Measurements from ENCODE around the gene NCOA3.

Gene NCOA3

DNA sequence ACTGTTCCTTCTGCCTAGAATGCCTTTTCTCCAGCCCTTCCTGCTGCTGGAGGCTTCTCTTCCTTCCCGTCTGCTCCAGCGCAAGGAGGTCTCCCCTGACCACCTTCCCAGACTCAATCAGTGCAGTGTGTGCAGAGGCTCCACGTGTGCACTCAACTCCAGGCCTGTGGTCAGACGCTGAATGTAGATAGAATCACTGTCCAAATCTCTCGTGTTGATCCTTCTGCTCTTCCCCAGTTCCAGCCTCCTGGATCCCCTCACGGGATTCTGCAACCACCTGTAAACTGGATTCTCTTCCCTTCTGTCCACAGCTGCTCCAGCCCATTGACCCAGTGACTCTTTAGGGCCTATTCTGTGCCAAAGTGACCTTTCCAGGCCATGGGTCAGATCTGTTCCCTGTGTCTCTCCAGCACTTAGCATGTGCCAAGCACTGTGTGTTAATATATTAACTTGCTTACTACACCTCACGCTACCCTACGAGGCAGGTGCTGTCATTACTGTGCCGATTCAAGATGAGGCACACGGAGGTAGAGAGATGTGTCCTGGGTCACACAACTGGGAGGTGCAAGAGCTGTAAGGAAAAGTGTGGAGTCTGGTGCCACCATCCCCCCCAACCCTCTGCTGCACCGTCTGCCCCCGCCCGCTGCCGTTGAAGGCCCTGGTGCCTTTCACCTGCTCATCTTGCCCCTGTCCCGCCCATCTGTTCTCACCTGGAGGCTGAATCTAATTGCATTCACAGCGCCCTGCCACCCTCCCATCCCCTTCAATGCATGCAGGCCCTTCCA, 171.4 kb downstream of the NCOA3 start:
- no peak overlapping the region for H3K4me3 ChIP-seq (ENCODE audit: low read length)
- TF ChIP-seq ZNF274 (IDR thresholded peaks at IDR 0.05; ENCODE audit: low read depth, low read length) = no peak

DNA sequence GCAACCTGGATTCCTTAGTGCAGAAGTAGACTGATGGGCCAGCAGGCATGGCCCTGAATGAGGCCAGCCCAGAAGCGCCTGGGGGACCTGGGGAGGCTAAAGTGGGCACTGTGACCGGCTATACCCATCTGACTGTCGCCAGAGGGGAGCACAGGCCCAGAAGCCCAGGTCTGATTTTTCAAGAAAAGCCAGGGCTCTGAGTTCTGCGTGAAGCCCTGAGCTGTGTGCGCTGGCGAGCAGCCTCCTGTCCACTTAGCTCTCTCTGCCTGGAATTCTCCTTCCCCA, 171.9 kb downstream of the NCOA3 start:
- no peak overlapping the region for H3K4me3 ChIP-seq (ENCODE audit: low read length)
- TF ChIP-seq ZNF274 (IDR thresholded peaks at IDR 0.05; ENCODE audit: low read depth, low read length) = no peak

DNA sequence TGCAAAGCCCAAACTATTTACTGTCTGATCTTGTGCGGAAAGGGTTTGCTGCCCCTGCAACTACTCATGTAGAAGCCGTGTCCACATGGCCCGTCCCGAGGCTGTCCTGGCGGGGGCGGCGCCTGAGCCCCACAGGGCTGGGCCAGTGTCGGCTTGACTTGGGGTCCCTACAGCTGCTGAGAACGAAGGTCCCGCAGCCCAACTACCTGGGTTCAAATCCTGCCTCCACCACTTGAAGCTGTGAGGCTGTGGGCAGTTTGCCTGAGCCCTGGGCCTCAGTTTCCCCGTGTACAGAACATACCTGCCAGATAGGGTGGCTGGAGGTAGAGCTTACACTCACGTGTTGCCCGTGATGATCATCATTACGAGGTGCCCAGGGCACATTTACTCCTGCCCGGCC, 172.5 kb downstream of the NCOA3 start:
- H3K4me3 ChIP-seq (ENCODE audit: low read length) = no peak overlapping the region
- no peak for TF ChIP-seq ZNF274 (IDR thresholded peaks at IDR 0.05; ENCODE audit: low read depth, low read length)

DNA sequence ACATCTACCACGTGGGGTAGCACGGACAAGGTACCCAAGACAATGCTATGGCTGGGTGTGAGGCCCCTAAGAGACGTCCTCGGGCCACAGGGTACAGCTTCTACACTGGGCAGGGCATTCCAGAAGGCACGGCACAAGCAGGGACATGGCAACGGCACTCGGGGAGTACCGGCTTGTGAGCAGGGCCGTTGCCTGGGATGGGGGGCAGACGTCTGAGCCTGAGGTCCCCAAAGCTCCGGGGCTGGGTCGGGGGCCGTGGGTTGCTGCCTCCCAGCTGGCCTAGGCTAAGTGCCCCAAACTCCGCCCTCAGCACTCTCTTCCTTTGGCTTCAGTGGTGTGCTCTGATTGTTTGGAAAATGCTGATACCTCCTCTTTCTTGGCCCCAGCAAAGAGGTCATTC, 173.0 kb downstream of the NCOA3 start:
- TF ChIP-seq ZNF274 (IDR thresholded peaks at IDR 0.05; ENCODE audit: low read depth, low read length) = no peak
- H3K4me3 ChIP-seq (ENCODE audit: low read length) = no peak overlapping the region

DNA sequence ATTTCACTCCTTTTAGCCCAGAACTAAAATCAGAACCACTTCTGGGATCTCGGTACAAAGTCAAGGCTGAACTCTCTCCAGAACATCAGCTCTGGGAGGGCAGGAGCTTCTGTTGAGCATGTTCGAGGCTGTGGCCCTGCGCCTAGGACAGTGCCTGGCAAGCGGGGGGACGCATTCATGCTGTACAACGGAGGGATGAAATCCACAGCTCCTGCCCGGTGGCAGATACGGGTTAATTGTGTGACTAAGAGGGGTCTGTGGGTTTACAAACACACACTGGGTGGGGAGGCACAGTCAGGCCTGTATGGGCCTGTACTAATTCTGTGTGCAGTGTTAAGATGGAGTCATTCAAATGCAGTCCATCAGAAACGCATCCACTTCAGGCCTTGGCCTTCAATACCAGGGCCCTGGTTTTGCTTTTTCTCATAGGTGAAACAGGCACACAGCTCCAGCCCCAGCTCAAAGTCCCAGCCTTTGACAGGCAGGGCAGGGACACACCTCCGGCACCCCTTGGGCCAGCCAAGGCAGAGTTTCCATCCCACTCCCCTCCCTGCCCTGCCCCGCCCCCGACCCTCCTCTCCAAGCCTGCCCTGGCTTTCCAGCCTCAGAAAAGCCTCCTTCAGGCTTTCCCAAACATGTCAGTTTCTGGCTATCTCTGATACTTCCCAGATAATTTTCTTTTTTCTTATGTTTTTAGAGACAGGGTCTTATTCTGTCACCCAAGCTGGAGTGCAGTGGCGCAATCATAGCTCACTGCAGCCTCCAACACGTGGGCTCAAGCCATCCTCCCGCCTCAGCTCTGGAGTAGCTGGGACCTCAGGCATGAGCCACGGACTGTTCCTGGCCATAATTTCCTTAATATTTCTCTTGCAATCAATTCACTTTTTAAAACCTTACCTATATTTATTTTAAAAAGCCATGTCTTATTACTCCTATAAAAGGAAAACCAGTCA, 173.8 kb downstream of the NCOA3 start:
- H3K4me3 ChIP-seq (ENCODE audit: low read length) = no peak overlapping the region
- TF ChIP-seq ZNF274 (IDR thresholded peaks at IDR 0.05; ENCODE audit: low read depth, low read length) = no peak

DNA sequence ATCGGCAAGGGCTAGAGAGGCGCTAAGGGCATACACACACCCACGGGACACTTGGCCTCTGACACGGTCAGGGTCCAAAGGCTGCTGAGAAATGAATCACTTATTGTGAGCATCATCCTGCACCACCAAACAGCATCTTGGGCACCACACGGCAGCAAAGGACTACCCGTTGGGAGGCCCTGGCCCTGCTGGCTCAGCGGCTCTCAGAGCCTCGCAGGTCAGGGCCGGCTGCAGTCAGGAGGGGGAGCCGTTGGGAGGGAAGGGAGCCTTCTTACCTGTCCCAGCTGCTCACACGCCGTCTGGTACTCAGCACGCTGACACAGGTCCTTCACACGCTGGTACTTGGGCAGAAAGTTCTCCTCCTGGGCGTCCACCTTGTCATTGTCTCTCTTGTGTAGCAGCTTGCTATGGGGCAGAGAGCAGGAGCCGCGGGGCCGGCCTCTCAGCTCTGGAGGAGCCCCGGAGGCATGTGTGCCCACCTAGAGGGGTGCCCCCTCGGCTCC, 174.6 kb downstream of the NCOA3 start:
- no peak overlapping the region for H3K4me3 ChIP-seq (ENCODE audit: low read length)
- no peak for TF ChIP-seq ZNF274 (IDR thresholded peaks at IDR 0.05; ENCODE audit: low read depth, low read length)

DNA sequence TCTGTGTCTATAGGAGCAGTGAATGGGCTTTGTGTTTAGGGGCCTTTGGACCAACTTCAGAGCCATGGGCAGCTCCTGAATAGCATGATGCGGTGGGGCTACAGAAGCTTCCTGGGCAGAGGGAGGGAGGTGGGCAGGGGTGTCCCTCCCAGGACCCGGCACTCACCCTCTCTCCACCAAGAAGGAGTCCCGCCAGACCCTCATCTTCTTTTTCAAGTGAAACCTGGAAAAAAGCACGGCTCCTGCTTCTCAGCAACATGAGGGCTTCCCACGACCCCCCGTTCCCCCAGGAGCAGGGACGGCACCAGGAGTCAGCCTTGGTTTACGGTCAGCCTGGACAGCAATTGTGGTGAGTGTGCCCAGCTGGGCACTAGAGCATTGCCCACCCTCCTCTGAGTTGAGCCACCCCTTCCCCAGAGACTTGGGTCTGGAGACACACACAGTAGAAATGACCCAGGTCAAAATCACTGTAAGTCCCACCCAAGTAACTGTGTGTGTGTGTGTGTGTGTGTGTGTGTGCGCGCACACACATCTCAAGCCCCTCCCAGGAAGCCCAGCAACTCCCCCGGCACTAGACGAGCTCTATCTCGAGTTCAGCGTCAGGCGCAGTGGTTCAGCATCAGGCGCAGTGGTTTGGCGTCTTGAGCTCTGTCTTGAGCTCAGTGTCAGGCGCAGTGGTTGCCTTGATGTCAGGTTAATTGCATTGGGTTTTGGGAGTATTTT, 175.4 kb downstream of the NCOA3 start:
- no peak overlapping the region for H3K4me3 ChIP-seq (ENCODE audit: low read length)
- TF ChIP-seq ZNF274 (IDR thresholded peaks at IDR 0.05; ENCODE audit: low read depth, low read length) = no peak

DNA sequence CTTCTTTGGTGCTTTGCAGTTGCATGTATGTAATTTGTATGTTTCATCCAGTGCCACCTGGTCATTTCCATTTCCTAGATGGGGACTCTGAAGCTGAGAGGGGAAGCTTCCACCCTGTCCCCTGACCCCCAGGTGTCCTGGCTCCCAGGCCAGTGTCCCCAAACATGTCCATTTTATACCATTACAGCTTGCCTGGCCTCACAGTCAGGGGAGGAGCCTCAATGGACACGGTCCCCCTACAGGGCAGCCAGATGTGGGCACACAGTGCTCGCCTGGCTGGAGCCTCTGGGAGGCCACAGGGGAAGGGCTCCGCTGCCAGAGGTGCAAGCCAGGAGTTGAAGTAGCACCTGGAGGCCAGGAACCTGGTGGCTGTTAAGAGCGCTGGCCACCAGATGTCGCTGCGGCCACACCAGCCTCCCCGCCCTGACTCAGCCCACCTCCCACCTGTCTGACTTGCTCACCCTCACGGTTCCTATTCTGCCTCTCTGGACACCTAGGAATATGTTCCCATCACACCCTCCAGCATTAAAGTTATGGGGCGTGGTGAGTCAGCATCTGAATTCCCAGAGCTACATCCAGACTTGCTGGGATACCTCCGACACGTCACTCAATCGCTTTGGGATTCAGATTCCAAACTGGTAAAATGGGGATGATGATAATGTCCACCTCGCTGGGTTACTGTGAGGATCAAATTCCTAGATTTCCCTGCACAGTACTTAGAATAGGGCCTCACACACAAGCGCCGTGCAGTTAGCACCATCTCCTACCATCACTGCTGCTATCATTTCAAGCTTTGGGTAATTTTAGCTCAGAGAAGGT, 176.2 kb downstream of the NCOA3 start:
- no peak overlapping the region for H3K4me3 ChIP-seq (ENCODE audit: low read length)
- TF ChIP-seq ZNF274 (IDR thresholded peaks at IDR 0.05; ENCODE audit: low read depth, low read length) = no peak

DNA sequence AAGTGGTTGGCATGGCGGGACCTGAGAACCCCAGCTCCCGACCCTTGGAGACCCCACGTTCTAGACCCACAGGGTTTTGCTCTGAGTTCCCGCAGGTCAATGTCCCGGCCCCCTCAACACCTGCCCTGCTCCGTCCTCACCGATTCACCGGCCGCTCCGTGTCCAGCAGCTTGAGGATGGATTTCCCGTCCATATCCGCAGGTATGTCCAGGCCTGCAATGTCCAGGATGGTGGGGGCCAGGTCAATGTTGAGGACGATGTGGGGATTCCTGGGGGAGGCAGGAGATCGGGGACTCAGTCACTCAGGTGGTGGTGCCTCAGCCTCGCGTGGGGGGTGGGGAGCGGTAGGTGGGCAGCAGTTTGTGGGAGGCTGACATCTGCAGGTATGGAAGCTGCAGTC, 176.8 kb downstream of the NCOA3 start:
- no peak overlapping the region for H3K4me3 ChIP-seq (ENCODE audit: low read length)
- no peak for TF ChIP-seq ZNF274 (IDR thresholded peaks at IDR 0.05; ENCODE audit: low read depth, low read length)

DNA sequence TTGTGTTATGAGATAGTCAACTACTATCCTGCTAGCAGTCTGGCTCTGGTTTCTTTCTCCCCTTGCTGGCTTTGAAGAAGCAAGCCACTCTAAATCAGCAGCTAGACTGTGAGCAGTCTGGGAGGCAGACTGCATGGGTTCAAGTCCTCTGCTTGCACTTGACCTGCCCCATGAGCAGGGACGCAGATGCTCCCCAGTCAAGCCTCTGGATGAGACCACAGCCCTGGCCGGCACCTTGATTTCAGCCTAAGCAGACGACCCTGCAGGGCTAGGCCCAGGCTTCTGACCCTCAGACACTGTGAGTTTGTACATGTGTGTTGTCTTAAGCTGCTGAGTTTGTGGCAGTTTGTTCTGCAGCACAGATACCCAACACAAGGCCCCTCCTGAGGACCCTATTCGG, 177.8 kb downstream of the NCOA3 start:
- no peak overlapping the region for H3K4me3 ChIP-seq (ENCODE audit: low read length)
- TF ChIP-seq ZNF274 (IDR thresholded peaks at IDR 0.05; ENCODE audit: low read depth, low read length) = no peak

DNA sequence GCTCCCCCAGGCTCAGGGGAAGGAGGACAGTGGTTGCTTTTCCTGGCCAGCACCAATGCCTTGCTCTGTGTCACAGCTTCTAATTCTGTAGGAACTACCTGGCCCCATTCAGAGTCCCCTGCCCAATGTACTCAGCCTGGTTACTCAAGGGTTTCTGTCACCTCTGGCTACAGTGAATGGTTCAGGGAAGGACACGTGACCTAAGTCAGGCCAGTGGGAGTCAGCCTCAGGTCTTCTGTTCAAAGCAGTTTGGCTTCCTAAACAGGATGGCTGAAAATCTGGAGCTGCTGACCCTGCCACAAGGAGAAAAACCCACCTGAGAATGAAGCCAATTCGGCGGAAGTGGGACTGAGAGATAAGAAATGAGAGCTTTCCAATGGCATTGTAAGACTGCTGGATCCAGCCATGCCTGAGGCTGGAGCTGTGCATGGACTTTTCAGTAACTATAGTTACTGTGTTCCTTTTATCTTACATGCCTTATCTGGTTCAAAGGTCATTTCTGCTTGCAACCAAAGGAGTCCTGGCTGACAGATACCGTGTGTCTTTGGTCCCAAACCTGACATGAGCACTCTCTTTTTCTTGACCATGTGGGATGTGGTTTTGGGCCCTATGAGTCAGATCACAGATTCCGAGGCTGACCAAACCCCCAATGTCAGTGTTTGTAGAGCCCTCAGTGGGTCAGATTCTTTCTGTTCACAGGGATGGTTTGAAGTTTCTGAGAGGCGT, 179.3 kb downstream of the NCOA3 start:
- H3K4me3 ChIP-seq (ENCODE audit: low read length) = no peak overlapping the region
- no peak for TF ChIP-seq ZNF274 (IDR thresholded peaks at IDR 0.05; ENCODE audit: low read depth, low read length)

DNA sequence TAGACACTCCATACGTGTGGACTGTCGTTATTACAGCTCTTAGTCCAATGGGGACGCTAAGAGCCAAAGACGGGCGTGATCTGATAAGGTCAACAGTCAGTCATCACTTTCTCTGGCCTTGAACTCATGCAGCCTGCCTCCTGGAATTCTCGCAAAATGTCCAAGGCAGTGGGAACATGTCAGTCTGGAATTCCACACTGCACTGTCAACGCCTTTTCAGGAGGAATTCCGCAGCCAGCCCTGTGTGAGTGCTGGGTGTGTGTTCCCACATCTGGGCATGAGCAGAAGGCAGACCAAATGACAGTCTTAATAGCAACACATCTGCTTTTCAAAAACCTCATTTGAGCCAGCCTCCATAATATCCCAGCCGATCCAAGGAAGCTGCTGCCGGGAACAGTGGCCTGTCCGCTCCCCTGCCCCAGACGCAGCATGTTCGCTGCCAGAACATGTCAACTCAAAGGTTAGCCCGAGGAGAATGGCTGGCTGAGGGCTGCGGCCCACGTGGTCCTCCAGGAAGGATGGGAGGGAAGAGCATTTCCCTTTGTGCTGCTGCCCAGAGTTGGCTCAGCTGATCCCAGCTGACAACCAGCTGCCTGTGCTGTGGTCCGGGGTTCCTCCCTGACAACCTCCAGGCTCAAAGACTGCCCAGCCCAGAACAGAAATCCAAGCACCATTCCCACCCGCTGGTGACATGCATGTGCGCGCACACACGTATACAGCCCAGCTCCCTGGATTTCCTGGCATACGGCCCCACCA, 180.5 kb downstream of the NCOA3 start:
- no peak for TF ChIP-seq ZNF274 (IDR thresholded peaks at IDR 0.05; ENCODE audit: low read depth, low read length)
- H3K4me3 ChIP-seq (ENCODE audit: low read length) = no peak overlapping the region

Data from GM08714 (cell line).